ENCODE results near the gene WT1. TPM values are rescaled to one million over a fixed set of nuclear protein-coding genes. Genes with fewer than 3 reads are reported as not detected.

Gene WT1
- total RNA-seq, 4 donors from 2014 or later, result 0.33 to 0.40 TPM; not detected in 2

GRCh38 chr11:32426192-32426591 lies 9.1 kb downstream of the WT1 start:
- DNase-seq, result no peak
- no peaks in the 10 kb centered on the region for H3K36me3 ChIP-seq
- H3K9me3 ChIP-seq, result no peaks in the 10 kb centered on the region
- H3K4me3 ChIP-seq (replicated peaks in 1 of 3), result no peak overlapping the region
- H3K27ac ChIP-seq, result no peak overlapping the region
- H3K4me1 ChIP-seq, result peaks cover 5 to 10% of the 10 kb centered on the region in 2 donors
- intact Hi-C loops (cut with DNase I), result no loop called here
- H3K27me3 ChIP-seq, result peaks cover 33% of the 10 kb centered on the region
- no peak for TF ChIP-seq POLR2A (IDR thresholded peaks at IDR 0.05)
- no peak for TF ChIP-seq CTCF (IDR thresholded peaks at IDR 0.05)
- WGBS, 2 donors, result 10 to 20% methylated on average over 10 to 12 of the region's 12 CpGs

- intact Hi-C loops (cut with DNase I), result no loop called here
- no peaks in the 10 kb centered on the region for H3K36me3 ChIP-seq
- H3K4me3 ChIP-seq (replicated peaks in 1 of 3), result no peak overlapping the region
- peaks cover 30% of the 10 kb centered on the region for H3K27me3 ChIP-seq
- no peak overlapping the region for H3K27ac ChIP-seq
- no peaks in the 10 kb centered on the region for H3K9me3 ChIP-seq
- peaks cover 5 to 10% of the 10 kb centered on the region in 2 donors for H3K4me1 ChIP-seq
- 37 to 44% methylated on average over 5 of the region's 5 CpGs for WGBS, 2 donors
- TF ChIP-seq POLR2A (IDR thresholded peaks at IDR 0.05), result no peak
- TF ChIP-seq CTCF (IDR thresholded peaks at IDR 0.05), result no peak
- no peak for DNase-seq
These were observed 9.6 kb downstream of the WT1 start for GRCh38 chr11:32425761-32426160.

GRCh38 chr11:32422545-32422944 lies 12.8 kb downstream of the WT1 start:
- no peak overlapping the region for H3K27ac ChIP-seq
- peaks cover 5 to 10% of the 10 kb centered on the region in 2 donors for H3K4me1 ChIP-seq
- 74 to 81% methylated on average over 3 of the region's 3 CpGs for WGBS, 2 donors
- no peak for DNase-seq
- no peaks in the 10 kb centered on the region for H3K36me3 ChIP-seq
- no peaks in the 10 kb centered on the region for H3K9me3 ChIP-seq
- H3K4me3 ChIP-seq (replicated peaks in 1 of 3), result no peak overlapping the region
- TF ChIP-seq CTCF (IDR thresholded peaks at IDR 0.05) (no peak), POLR2A (IDR thresholded peaks at IDR 0.05) (no peak)
- intact Hi-C loops (cut with DNase I), result no loop called here
- peaks cover 14% of the 10 kb centered on the region for H3K27me3 ChIP-seq

GRCh38 chr11:32421992-32422391 lies 13.3 kb downstream of the WT1 start:
- intact Hi-C loops (cut with DNase I), result no loop called here
- no peak overlapping the region for H3K4me3 ChIP-seq (replicated peaks in 1 of 3)
- H3K36me3 ChIP-seq, result no peaks in the 10 kb centered on the region
- peaks cover 8% of the 10 kb centered on the region for H3K27me3 ChIP-seq
- H3K9me3 ChIP-seq, result no peaks in the 10 kb centered on the region
- H3K27ac ChIP-seq, result no peak overlapping the region
- 80 to 81% methylated on average over 2 of the region's 2 CpGs for WGBS, 2 donors
- DNase-seq, result no peak
- peaks cover 1 to 5% of the 10 kb centered on the region in 2 donors for H3K4me1 ChIP-seq
- no peak for TF ChIP-seq CTCF (IDR thresholded peaks at IDR 0.05)
- no peak for TF ChIP-seq POLR2A (IDR thresholded peaks at IDR 0.05)

- peaks cover 4% of the 10 kb centered on the region for H3K27me3 ChIP-seq
- no peak overlapping the region for H3K4me3 ChIP-seq (replicated peaks in 1 of 3)
- intact Hi-C loops (cut with DNase I), result no loop called here
- H3K36me3 ChIP-seq, result no peaks in the 10 kb centered on the region
- no peak overlapping the region for H3K27ac ChIP-seq
- 63 to 74% methylated on average over 12 of the region's 12 CpGs for WGBS, 2 donors
- no peaks in the 10 kb centered on the region for H3K4me1 ChIP-seq
- DNase-seq, result no peak
- H3K9me3 ChIP-seq, result no peaks in the 10 kb centered on the region
- TF ChIP-seq POLR2A (IDR thresholded peaks at IDR 0.05) (no peak), CTCF (IDR thresholded peaks at IDR 0.05) (no peak)
These were observed 14.1 kb downstream of the WT1 start for GRCh38 chr11:32420937-32421901.
